ENCODE results near the gene OR4F6.
"Not testable (repeated sequence)": the region's sequence is repeated elsewhere in the genome, so short reads cannot be mapped to it uniquely, and the experiment has no call there.

- TF ChIP-seq, protein P1, sequence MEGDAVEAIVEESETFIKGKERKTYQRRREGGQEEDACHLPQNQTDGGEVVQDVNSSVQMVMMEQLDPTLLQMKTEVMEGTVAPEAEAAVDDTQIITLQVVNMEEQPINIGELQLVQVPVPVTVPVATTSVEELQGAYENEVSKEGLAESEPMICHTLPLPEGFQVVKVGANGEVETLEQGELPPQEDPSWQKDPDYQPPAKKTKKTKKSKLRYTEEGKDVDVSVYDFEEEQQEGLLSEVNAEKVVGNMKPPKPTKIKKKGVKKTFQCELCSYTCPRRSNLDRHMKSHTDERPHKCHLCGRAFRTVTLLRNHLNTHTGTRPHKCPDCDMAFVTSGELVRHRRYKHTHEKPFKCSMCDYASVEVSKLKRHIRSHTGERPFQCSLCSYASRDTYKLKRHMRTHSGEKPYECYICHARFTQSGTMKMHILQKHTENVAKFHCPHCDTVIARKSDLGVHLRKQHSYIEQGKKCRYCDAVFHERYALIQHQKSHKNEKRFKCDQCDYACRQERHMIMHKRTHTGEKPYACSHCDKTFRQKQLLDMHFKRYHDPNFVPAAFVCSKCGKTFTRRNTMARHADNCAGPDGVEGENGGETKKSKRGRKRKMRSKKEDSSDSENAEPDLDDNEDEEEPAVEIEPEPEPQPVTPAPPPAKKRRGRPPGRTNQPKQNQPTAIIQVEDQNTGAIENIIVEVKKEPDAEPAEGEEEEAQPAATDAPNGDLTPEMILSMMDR (conservative IDR thresholded peaks at IDR 0.05; ENCODE audit: low read depth in 2 of 2), result 0 out of 4 replicates have a peak, but pooled peaks of 1 of the 2 experiments have one; percentile 16
- TF ChIP-seq, protein P2, sequence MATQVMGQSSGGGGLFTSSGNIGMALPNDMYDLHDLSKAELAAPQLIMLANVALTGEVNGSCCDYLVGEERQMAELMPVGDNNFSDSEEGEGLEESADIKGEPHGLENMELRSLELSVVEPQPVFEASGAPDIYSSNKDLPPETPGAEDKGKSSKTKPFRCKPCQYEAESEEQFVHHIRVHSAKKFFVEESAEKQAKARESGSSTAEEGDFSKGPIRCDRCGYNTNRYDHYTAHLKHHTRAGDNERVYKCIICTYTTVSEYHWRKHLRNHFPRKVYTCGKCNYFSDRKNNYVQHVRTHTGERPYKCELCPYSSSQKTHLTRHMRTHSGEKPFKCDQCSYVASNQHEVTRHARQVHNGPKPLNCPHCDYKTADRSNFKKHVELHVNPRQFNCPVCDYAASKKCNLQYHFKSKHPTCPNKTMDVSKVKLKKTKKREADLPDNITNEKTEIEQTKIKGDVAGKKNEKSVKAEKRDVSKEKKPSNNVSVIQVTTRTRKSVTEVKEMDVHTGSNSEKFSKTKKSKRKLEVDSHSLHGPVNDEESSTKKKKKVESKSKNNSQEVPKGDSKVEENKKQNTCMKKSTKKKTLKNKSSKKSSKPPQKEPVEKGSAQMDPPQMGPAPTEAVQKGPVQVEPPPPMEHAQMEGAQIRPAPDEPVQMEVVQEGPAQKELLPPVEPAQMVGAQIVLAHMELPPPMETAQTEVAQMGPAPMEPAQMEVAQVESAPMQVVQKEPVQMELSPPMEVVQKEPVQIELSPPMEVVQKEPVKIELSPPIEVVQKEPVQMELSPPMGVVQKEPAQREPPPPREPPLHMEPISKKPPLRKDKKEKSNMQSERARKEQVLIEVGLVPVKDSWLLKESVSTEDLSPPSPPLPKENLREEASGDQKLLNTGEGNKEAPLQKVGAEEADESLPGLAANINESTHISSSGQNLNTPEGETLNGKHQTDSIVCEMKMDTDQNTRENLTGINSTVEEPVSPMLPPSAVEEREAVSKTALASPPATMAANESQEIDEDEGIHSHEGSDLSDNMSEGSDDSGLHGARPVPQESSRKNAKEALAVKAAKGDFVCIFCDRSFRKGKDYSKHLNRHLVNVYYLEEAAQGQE (IDR thresholded peaks at IDR 0.05; ENCODE audit: unreplicated experiment), result not testable (repeated sequence)
- not testable (repeated sequence) for TF ChIP-seq JUNB (IDR thresholded peaks at IDR 0.05; ENCODE audit: unreplicated experiment); EZH2 (IDR thresholded peaks at IDR 0.05; ENCODE audit: low read depth, unreplicated experiment); POLR2AphosphoS5 (IDR thresholded peaks at IDR 0.05; ENCODE audit: low read depth); EZH2phosphoT487 (IDR thresholded peaks at IDR 0.05; ENCODE audit: unreplicated experiment)
These were observed 36.1 kb upstream of the OR4F6 start for GRCh38 chr15:101767083-101767640.
